ENCODE measurements around the gene CCNDBP1.
"Not testable (repeated sequence)": the region's sequence is repeated elsewhere in the genome, so short reads cannot be mapped to it uniquely, and the experiment has no call there.

DNA sequence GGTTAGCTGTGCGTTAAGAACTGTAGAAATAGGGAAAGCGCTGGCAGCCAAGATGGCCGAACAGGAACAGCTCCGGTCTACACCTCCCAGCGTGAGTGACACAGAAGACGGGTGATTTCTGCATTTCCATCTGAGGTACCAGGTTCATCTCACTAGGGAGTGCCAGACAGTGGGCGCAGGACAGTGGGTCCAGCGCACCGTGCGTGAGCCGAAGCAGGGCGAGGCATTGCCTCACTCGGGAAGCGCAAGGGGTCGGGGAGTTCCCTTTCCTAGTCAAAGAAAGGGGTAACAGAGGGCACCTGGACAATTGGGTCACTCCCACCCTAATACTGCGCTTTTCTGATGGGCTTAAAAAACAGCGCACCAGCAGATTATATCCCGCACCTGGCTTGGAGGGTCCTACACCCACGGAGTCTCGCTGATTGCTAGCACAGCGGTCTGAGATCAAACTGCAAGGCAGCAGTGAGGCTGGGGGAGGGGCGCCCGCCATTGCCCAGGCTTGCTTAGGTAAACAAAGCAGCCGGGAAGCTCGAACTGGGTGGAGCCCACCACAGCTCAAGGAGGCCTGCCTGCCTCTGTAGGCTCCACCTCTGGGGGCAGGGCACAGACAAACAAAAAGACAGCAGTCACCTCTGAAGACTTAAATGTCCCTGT is 9.4 kb upstream of the CCNDBP1 start:
- TF ChIP-seq ZFP3, ZFP30 (CRISPR knock-in tag; IDR thresholded peaks at IDR 0.05): not testable (repeated sequence)
- TF ChIP-seq, protein P1, sequence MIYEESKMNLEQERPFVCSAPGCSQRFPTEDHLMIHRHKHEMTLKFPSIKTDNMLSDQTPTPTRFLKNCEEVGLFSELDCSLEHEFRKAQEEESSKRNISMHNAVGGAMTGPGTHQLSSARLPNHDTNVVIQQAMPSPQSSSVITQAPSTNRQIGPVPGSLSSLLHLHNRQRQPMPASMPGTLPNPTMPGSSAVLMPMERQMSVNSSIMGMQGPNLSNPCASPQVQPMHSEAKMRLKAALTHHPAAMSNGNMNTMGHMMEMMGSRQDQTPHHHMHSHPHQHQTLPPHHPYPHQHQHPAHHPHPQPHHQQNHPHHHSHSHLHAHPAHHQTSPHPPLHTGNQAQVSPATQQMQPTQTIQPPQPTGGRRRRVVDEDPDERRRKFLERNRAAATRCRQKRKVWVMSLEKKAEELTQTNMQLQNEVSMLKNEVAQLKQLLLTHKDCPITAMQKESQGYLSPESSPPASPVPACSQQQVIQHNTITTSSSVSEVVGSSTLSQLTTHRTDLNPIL (CRISPR knock-in tag; IDR thresholded peaks at IDR 0.05; ENCODE audit: low read depth): not testable (repeated sequence)
- TF ChIP-seq, protein P2, sequence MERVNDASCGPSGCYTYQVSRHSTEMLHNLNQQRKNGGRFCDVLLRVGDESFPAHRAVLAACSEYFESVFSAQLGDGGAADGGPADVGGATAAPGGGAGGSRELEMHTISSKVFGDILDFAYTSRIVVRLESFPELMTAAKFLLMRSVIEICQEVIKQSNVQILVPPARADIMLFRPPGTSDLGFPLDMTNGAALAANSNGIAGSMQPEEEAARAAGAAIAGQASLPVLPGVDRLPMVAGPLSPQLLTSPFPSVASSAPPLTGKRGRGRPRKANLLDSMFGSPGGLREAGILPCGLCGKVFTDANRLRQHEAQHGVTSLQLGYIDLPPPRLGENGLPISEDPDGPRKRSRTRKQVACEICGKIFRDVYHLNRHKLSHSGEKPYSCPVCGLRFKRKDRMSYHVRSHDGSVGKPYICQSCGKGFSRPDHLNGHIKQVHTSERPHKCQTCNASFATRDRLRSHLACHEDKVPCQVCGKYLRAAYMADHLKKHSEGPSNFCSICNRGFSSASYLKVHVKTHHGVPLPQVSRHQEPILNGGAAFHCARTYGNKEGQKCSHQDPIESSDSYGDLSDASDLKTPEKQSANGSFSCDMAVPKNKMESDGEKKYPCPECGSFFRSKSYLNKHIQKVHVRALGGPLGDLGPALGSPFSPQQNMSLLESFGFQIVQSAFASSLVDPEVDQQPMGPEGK (CRISPR knock-in tag; IDR thresholded peaks at IDR 0.05; ENCODE audit: borderline replicate concordance): not testable (repeated sequence)

Data from SK-N-SH treated with all-trans-retinoic acid at 6 μM for 48 hours (cell line).